HG03378 (cell line): ENCODE data around the gene CXorf38.

Experiments
- ATAC-seq: cut with Tn5 transposase; IDR thresholded peaks from one replicate; pipeline ENCODE4 v1.9.1; 2021; ENCODE audit warnings: mild to moderate bottlenecking, moderate library complexity; ENCODE audit not compliant: unreplicated experiment

The CXorf38 gene, protein sequence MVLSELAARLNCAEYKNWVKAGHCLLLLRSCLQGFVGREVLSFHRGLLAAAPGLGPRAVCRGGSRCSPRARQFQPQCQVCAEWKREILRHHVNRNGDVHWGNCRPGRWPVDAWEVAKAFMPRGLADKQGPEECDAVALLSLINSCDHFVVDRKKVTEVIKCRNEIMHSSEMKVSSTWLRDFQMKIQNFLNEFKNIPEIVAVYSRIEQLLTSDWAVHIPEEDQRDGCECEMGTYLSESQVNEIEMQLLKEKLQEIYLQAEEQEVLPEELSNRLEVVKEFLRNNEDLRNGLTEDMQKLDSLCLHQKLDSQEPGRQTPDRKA

DNA sequence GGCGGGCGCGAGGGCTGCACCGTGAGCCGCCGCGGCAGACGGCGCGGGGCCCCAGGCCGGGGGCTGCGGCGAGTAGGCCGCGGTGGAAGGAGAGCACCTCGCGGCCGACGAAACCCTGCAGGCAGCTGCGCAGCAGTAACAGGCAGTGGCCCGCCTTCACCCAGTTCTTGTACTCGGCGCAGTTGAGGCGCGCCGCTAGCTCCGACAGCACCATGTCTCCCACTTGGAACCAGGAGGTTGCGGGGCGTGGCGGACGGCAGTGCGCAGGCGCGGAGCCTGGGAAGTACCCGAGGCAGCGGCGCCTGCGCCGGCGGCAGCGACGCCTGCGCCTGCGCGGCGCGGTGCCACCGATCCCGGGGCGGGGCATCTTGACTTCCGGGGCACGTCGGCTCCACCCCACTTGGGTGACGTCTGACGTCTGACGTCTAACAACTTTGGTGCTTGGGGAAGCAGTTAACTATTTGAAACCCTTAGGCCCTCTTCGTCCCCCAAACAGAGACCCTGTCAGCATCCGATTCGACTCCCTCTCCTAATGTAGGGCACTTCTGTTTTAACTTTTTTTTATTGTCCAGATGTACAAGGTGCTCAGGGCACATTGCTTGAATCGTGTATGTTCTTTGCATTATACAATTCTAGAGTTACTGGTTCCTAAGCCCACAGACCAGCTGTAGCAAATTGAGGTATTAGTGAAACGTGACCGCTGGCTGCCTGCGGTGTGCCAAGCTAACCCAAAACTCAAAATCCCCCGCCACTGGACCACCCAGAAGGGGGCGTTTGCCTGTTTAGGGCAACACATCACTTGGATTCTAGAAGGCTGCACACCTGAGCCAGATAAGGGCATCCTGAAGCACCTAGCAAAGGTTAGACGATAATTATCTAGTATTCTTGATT, at the start of gene CXorf38:
Gene CXorf38, minus strand, starts transcription at position 255 of the 891 bp plus-strand sequence. Its CDS starts 41 bp downstream, at position 214.
- ATAC-seq: peak; percentile 73

DNA sequence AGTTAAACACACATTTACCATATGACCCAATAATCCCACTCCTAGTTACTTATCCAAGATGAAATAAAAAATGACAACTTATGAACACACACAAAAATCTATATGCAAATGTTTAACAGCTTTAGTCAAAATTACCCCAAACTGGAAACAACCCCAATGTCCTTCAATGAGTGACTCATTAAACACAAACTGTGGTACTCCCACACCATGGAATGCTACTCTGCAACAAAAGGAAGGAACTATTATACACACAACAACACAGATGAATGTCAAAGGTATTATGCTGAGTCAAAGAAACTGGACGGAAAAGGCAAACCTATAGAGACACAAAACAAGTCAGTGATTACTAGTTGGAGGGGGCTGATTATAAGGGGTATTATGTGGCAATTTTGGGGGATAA, 47.4 kb upstream of the CXorf38 start:
- ATAC-seq: no peak

DNA sequence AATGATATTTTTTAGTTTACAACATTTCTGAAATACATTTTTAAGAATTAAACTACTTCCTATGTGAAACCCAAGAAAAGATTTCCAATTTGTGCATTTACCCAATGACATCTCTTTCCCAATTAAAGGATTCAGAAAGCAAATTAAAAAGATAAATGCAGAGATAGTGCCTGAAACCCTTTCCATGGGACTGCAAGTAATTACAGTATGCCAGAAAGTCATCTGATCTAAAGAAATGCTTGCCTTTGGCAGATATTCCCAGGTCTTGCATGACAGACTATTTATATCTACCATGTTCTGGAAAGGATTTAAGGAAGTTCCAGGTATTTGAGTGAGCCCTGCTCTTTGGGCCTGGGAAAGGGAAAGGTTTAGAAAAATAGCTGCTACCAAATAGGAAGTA, 41.6 kb upstream of the CXorf38 start:
- ATAC-seq: no peak

DNA sequence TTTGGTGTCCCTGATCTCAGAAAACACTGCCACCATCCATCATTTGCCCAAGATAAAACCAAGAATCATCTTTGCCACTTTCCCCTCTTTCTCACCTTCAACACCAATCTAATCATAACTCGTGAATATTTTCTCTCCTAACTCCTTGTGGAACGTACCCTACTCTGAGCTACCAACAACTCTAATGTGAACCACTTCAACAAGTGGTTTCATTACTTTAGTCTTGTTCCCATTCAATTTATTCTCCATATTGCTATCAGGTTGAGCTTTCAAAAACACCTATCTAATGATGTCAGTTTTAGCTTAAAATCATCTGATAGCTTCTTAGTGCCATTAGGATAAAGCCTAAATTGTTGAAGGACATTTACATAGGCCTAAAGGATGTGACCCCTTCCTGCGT, 39.8 kb upstream of the CXorf38 start:
- ATAC-seq: no peak

DNA sequence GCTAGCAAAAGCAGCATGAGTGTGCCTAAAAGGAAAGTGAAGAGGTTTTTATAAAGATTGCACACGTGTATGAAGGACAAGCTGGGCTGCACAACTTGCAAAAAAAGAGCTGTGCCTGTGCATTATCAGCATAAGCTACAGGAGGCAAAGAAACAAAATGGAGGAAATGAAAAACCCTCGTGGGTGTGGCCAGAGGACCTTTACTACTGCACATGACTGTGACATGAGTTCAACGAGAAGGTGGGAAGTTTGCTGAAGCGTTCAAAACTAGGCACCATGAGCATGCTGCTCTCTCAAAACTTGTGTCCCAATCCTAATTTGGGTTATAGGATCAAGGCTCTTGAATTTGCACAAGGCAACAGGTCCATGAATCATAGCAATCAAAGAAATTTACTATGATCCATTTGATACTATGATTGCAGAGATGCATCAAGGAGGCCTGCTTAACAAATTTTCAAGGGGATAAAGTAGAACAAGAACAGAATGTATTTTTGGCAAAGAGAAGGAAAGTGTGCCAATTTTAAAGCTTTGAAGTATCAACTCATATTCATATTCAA, 38.1 kb upstream of the CXorf38 start:
- peak; percentile 50 for ATAC-seq

DNA sequence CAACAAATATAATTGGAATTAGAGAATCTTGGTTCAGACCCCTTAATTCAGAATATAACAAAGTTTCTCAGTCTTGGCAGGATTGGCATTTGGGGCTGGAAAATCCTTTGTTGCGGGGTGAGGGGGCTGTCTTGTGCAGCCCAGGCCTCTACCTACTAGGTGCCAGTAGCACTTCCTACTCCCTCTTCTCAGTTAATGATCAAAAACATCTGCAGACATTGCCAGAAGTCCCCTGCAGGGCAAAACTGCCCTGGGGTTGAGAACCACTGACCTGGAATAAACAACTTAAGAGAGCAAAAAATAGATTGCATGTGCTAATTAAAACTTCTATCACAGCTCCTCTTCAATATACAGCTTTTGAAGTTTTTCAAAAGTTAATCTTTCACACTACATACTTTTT, 36.7 kb upstream of the CXorf38 start:
- ATAC-seq: no peak

DNA sequence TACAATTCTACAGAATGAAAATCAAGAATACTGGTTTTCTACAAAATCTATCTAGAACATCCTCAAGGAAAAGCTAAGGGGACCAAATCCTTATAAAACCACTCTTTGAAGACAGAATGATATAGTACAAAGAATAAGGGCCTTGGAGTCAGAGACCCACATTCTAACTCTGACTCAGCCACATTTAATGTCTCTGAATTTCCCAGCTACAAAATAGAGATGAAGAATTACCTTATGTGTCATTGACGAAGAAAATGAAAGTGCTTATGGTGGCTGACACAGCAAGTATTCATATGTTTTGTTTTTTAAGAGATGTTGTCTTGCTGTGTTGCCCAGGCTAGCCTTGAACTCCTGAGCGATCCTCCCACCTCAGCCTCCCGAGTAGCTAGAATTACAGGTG, 35.9 kb upstream of the CXorf38 start:
- no peak for ATAC-seq

DNA sequence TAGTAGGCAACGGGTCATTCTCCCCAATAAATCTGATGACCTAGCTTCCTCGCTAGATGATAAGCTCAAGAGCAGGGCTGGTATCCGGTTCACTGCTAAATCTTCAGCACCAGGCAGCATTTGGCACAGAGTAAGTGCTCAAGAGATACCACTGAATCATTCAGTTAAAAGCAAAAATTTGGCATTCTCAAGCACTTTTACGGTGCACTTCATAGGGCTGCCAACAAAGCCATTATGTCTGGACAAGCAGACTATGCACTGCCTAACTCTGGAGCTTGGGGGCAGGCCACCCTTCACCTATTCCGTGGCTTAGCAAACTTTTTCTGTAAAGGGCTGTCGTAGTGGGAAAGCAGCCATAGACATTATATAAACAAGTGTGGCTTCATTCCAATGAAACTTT, 23.8 kb upstream of the CXorf38 start:
- no peak for ATAC-seq

DNA sequence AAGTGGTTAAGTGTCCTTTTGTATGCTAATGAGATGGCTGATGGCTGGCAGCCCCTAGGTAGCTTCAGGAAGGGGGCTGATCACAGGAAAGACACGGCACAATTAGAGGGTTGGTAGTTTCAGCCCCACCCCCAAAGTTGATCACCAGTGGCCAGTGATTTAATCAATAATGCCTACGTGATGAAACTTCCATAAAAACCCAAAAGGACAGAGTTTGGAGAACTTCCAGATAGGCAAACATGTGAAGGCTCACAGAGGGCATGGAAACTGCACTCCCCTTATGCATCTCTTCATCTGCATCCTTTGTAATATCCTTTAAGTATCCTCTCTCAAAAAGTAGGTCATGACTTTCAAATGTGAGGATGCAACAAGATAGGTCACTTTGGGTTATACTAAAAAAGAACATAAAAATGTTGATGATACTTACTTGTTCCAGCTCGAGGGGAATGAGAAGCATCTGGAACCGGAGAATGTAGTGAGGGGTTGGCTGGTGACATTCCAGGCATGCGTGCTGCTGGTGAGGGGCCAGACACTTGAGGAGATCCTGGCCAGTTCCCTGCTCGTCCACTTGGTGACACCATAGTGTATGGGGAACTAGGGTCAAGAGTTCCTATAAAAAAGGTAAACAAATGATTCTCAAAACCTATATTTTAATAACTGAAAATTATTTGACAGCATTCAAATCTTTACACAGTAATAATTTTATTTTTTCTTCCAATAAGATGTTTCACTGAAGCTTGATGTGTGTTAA, 16.7 kb upstream of the CXorf38 start:
- ATAC-seq: no peak

DNA sequence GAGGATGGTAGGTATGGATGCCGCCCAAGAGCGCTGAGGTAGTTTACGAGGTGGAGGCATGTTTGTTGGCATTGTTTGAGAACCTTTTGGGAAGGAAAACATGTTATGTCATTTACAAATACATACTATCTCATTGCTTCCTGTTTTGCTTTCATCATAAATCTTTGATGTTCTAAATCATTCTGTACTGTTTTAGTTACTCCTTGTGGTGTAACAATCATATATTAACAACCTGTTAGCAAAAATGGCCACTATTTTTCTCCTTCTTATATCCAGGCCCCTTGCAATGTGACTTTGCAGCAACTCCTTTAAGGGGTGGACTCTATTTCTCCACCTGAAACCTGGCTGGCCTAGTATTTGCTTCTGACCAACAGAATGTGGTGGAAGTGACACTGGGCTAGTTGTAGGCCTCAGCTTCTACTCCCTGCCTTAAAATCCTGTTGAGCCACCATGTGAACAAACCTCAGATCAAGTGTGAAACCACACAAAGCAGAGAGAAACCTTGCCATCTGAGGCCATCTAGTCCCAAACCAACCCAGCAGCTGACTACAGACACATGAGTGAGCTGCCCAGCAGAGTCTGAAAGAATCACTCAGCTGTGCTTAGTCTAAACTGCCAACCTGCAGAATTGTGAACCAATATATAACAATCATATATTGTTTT, 15.8 kb upstream of the CXorf38 start:
- peak; percentile 60 for ATAC-seq

DNA sequence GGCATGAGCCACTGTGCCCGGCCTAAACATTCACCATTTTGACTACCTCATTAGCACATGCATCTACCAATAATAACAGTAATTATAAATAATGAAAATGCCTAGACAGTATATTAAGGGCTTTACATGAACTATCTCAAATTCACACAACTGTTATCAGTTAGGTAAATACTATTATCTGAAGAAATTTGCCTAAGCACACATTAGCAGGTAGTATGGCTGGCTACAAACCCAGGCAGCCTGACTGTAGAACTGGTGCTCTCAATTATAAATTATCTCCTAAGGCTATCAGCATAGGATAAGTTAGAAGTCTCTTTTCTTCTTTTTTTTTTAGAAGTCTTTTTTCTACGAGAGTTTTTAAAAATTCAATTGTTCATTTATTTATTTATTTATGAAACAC, 14.1 kb upstream of the CXorf38 start:
- ATAC-seq: no peak

DNA sequence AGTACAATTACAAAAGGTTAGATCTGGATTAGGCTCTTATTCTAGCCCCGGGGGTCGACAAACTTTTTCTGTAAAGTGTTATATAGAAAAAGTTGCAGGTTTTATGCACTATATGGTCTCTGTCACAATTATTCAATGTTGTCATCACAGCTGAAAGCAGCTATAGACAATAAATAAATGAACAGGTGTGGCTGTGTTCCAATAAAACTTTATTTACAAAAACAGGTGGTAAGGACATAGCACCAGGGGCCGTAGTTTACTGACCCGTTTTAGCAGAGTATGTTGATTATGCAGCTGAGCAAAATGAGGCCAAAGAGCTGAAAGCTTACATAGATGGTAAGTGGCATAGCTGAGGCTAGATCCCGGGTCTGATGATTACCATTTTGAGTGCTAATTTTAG, 13.0 kb upstream of the CXorf38 start:
- no peak for ATAC-seq

DNA sequence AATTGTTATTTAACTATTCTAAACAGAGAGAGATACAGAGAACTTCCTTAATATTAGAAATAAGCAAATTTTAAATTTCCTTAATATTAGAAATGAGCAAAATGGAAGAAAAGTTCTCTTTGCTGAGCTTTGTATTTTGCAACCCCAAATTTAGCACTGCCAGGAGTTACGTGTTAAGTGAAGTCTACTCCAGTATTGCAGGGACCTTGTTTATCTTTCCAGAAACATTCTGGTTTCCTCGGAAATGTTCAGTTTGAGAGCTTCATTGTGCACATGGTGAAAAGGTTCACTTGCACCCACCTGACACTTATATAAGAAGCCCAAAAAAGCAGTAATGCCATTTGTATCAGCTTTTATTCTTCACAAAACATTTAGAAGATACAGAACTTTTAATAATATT, 6.2 kb upstream of the CXorf38 start:
- no peak for ATAC-seq

DNA sequence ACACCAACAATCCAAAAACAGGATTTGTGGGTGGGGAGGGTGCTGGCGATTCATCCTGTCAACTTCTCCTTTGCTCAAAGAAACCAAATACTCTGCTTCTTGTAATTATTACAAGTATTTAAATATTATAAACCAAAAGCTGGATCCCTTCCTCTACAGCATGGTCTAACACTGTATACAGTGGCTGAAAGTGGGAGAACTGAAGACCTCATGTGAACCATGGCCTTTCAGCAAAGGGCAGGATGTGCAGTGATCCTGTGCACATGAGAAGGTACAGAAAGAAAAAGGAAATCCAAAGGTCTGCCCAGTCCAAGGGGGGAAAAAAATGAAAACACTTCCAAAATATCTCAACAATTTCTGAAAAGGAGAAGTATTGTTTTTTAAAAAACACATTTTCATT, 5.3 kb upstream of the CXorf38 start:
- no peak for ATAC-seq

DNA sequence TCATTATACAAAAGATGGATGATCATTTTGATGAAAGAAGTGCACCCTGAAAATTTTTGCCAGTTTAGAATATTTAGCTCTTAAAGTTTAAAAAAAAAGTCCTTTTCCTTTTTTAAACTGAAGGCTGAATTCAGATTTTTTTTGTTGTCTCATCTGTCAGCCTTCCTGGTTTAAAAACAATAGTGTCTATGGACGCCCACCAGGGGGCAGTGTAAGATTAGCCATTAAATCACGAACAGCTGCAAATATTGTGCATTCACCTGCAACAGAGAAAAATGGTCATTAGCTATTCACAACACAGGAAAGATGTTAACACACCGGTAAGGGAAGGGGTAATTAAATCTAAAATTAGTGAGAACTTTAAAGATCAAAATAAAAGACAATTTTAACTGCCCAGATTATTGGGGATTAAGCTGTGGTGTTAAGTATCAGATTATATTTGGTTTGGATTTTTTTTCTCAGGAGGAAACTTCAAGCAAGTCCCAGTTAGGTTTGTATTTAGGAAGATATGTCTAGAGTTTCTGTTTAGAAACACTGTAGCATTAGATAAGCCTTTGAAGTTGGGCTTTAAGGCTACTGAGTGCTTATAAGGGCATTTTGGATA, 4.4 kb upstream of the CXorf38 start:
- ATAC-seq: no peak

DNA sequence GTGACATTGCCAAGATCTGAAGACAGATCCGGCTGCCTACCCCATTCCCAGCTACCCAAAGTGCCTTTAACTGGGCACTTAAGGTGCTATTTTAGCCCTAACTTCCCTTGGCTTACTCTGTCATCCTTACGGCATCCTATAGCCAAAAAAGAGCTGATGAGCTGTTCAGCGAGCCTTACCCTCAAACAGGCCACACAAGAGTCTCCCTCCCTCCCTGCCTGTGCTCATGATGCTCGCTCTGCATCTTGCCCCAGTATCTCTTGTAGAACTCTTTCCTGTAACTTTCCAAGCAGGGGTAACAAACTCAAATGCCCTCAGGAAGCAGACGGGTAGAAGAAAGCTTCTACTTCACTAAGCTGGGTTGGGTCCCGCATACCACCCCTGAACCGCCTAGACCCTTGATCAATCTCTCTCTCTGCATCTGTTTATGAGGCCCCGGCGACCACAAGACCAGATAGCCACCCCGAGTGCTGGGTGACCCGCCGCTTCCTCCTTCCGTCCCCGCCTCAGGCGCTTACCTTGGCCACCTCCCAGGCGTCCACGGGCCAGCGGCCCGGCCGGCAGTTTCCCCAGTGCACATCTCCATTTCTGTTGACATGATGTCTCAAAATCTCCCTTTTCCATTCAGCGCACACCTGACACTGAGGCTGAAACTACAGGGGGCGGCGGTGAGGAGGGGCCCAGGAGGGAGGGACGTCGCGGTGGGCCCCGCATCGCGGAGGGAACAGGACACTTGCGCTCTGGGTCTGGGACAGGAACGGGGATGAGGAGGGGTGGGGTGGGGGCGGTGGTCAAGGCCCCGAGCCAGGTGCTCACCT, 663 bp downstream of the CXorf38 start:
- ATAC-seq: peak; percentile 10

DNA sequence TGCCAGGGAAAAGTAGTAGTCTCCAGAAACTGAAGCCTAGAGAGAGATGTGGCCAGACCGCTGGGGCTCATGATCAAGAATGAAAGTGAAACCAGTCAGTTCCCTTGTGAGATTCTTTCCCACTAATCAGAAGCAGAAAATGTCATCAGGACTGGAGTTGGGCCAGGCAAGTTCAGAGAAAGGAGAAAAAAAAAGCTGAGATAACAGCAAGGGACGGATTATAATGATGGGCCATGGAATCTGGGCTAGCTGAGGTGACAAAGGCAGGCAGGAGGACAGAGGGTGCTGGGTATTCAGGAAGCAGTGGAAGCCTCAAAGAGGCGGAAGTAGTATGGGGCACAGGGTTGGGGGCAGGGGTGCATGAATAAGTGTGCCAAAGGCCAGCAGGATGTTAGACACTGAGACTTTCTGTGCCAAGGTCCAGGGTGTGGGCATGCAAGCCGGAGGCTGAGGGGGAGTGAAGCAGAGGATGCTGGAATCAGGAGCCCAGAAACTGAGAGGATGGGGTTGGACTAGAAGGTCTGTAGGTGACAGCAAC, 2.5 kb downstream of the CXorf38 start:
- ATAC-seq: peak; percentile 38

DNA sequence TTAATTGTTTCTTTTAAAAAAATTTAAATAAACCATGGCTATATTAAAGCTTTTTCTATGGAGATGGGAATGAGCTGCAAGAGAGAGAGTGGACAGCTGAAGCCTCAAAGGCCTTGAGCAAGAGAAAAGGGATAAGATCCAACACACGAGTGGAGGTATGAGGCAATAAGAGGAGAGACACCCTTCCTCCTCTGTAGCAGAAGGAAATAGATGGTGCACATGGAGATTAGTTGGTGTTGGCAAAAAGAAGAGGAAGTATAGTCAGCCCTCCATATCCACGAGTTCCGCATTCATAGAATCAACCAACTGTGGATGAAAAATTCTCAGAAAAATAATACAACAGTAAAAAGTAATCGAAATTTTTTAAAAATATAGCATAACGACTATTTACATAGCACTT, 3.2 kb downstream of the CXorf38 start:
- no peak for ATAC-seq

DNA sequence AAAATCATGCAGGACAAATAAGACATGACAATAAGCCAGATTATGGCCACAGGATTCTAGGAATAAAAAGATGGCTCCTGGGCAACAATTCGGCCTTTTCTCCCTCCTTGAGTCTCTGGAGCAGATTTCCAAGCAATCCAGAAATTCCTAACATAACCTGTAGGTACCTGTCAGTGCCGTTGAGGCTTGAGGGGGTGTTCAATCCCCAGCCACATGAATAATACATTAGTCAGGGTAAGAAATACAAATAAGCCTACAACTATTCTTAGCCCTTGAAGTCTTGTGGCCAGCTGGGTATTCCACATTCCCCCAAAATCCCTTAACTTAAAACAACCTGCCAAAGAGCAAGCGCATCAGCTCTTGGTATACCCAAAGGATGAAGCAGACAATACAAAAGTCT, 9.7 kb downstream of the CXorf38 start:
- no peak for ATAC-seq
